Measurements from ENCODE around the gene NMNAT2. TPM values are rescaled to one million over a fixed set of nuclear protein-coding genes. Genes with fewer than 3 reads are reported as not detected.
"Not testable (repeated sequence)": the region's sequence is repeated elsewhere in the genome, so short reads cannot be mapped to it uniquely, and the experiment has no call there.

NMNAT2 gene
- total RNA-seq: 0.20 and 0.22 TPM in 2 replicates

- DNase-seq (ENCODE audit: low read depth in 2 of 2): no peak
These were observed at the start of gene NMNAT2 for GRCh38 chr1:183417772-183418491. Gene NMNAT2 (minus strand): TSS chr1:183418380. CDS start chr1:183418267, 113 bp downstream.

- DNase-seq (ENCODE audit: low read depth in 2 of 2): no peak
These were observed 49.5 kb upstream of the NMNAT2 start for GRCh38 chr1:183467687-183468086.

- DNase-seq (ENCODE audit: low read depth in 2 of 2): no peak
These were observed 48.6 kb upstream of the NMNAT2 start for GRCh38 chr1:183466781-183467180.

DNA sequence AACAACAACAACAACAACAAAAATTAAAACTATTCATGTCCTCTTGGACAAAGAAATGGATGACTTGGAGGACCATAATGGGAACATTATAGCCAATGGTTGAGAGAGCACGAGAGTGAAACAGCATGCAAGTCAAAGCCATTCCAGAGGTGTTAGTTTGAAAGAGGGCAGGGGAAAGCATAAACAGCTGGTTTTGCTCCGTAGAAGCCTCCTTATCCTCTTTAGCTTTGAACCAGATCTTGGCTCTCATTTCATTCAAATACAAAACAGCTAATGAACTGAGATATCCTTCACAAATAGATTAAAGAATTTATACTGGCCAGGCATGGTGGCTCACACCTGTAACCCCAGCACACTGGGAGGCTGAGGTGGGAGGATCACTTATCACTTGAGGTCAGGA is 45.4 kb upstream of the NMNAT2 start:
- DNase-seq (ENCODE audit: low read depth in 2 of 2): no peak

GRCh38 chr1:183461350-183461749 is 43.2 kb upstream of the NMNAT2 start:
- peak; percentile 10 to 45 for DNase-seq (ENCODE audit: low read depth in 2 of 2)

GRCh38 chr1:183460596-183460995 is 42.4 kb upstream of the NMNAT2 start:
- no peak for DNase-seq (ENCODE audit: low read depth in 2 of 2)

DNA sequence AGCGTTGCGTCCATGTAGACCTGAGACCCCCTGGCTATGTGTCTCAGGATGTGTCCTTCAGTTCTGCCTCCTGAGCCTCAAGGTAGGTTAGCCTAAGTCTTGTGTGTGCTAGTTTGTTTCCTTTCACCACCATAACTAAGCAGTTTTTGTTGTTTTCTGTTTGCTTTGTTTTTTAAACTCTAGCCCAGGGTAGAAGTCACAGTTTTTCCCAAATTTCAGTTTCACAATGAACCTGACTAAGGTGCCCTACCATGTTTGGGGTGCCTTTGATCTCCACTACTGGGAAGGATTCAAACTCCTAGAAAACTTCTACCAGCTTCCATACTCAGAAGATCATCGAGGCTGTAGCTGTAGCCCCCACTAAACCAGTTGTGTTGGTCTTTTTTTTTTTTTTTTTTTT is 39.3 kb upstream of the NMNAT2 start:
- DNase-seq (ENCODE audit: low read depth in 2 of 2): no peak

GRCh38 chr1:183456826-183457225 is 38.6 kb upstream of the NMNAT2 start:
- DNase-seq (ENCODE audit: low read depth in 2 of 2): no peak

- DNase-seq (ENCODE audit: low read depth in 2 of 2): no peak
These were observed 36.2 kb upstream of the NMNAT2 start for GRCh38 chr1:183454377-183454776.

DNA sequence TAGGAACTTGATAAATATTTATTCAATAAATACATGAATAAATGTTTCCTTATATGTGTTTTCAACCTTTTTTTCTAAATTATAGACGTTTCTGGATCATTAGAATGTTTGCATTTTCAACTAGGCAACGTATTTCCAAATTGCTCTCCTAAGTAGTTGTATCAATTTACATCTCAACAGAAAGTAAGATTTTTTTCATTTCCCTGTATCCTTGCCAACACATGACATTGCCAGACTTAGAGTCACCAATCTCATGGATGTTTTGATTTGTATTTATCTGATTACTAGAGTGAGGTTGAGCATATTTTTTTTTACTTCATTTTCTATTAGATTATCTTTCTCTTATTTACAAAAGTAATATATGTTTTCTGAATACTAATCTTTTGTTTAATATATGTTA is 31.9 kb upstream of the NMNAT2 start:
- DNase-seq (ENCODE audit: low read depth in 2 of 2): no peak

- DNase-seq (ENCODE audit: low read depth in 2 of 2): no peak
These were observed 31.1 kb upstream of the NMNAT2 start for GRCh38 chr1:183449223-183449770.

DNA sequence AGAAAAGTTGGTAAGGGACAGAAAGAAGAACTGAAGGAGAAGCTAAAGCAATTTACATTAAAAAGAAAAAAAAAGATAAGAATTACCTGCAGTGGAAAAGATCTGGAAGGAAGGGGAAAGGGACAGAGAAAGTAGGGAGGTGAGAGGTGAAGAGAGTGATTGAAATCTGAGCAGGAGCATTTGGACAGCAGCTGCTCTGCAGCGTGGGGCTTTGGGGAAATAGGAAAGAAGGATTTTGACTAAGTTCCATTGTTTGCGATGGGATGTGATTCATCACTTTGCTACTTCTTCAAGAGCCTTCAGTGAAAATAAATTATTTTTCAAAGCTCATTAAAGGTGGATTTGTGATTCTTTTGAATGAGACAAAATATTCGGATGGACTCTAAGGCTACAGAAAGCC is 26.1 kb upstream of the NMNAT2 start:
- peak in 1 of 2 donors; percentile 82 for DNase-seq (ENCODE audit: low read depth in 2 of 2)

DNA sequence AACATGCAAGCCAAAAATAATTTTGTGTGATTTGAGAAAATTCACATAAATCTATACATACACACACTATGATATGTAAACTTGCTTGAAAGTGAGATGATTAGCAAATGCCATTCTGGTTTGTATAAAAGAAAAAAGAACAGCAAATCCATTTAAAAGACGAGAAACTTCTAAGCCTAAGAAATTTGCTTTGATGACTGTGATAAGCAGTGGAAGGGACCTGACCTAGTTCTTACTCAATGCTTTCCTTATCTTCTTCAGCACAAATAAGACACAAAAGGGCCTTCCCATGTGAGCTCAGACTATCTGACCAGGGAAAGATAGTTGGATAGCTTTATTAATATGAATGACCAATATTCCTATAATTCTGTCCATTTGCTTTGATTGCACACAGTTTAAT is 25.3 kb upstream of the NMNAT2 start:
- no peak for DNase-seq (ENCODE audit: low read depth in 2 of 2)

- peak; percentile 19 to 77 for DNase-seq (ENCODE audit: low read depth in 2 of 2)
These were observed 24.8 kb upstream of the NMNAT2 start for GRCh38 chr1:183443011-183443410.

- no peak for DNase-seq (ENCODE audit: low read depth in 2 of 2)
These were observed 19.9 kb upstream of the NMNAT2 start for GRCh38 chr1:183438060-183438459.

- DNase-seq (ENCODE audit: low read depth in 2 of 2): no peak
These were observed 17.3 kb upstream of the NMNAT2 start for GRCh38 chr1:183435497-183435896.

GRCh38 chr1:183433703-183434102 is 15.5 kb upstream of the NMNAT2 start:
- no peak for DNase-seq (ENCODE audit: low read depth in 2 of 2)

- DNase-seq (ENCODE audit: low read depth in 2 of 2): no peak
These were observed 14.3 kb upstream of the NMNAT2 start for GRCh38 chr1:183432548-183432875.

DNA sequence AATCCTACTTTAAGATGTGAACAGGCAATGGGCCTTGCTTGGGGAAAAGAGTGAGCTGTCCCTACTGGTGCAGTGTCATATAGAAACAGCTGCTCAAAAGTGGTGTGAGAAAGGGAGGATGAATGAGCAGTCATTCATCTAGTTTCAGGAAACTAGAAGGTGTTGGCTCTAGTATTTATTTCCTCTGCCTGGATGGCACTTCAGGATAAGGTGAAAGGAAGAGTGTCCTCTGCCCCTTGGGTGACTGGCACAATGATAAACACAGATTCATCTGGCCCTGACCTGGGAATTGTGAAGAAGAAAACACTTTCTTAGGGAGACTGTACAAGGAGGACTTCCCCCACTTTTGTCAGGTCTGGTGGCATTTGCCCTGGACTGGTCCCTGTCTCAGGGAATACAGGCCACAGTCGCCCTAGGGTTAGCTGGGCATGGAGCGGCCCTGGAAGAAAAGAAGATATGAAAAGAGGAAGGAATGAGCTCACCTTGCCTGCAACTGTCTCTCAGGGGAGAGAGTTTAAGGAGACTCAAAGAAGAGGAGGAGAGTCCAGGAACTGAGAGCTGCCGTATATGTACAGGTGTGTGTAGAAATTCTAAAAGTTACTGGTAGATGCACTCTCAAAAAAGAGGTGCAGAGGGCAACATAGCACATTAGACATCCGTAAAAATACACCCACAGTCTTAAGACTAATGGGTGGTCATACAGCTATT is 13.8 kb upstream of the NMNAT2 start:
- DNase-seq (ENCODE audit: low read depth in 2 of 2): no peak

GRCh38 chr1:183427591-183427990 is 9.4 kb upstream of the NMNAT2 start:
- DNase-seq (ENCODE audit: low read depth in 2 of 2): not testable (repeated sequence)

- DNase-seq (ENCODE audit: low read depth in 2 of 2): no peak
These were observed 6.5 kb upstream of the NMNAT2 start for GRCh38 chr1:183424691-183425090.

GRCh38 chr1:183423541-183423940 is 5.4 kb upstream of the NMNAT2 start:
- no peak for DNase-seq (ENCODE audit: low read depth in 2 of 2)

GRCh38 chr1:183419399-183419798 is 1.2 kb upstream of the NMNAT2 start:
- no peak for DNase-seq (ENCODE audit: low read depth in 2 of 2)
